ENCODE data around the gene TAS1R2.
"Not testable (repeated sequence)": the region's sequence is repeated elsewhere in the genome, so short reads cannot be mapped to it uniquely, and the experiment has no call there.

Gene TAS1R2

GRCh38 chr1:18872071-18872611 lies 12.7 kb upstream of the TAS1R2 start:
- Histone ChIP-seq H3K9ac (ENCODE audit: insufficient read length, low read depth) (no peak overlapping the region), H3K4me3 (ENCODE audit: insufficient read length, low read depth) (no peak overlapping the region), H3K9me3 (ENCODE audit: insufficient read depth, low read length) (no peaks in the 10 kb centered on the region), H3K27me3 (ENCODE audit: insufficient read depth, insufficient read length) (no peaks in the 10 kb centered on the region), H3K4me1 (ENCODE audit: insufficient read depth, insufficient read length) (no peaks in the 10 kb centered on the region), H3K36me3 (ENCODE audit: insufficient read depth, insufficient read length, low read length) (peaks cover 38% of the 10 kb centered on the region)
- no peak for DNase-seq (ENCODE audit: low read depth, low spot score)
- no peak for TF ChIP-seq ZNF274 (IDR thresholded peaks at IDR 0.05; ENCODE audit: low read depth, low read length)
- TF ChIP-seq SUZ12 (IDR thresholded peaks at IDR 0.05; ENCODE audit: extremely low read depth, insufficient read depth, insufficient read length) = no peak

- no peak overlapping the region for H3K4me3 ChIP-seq (ENCODE audit: insufficient read length, low read depth)
- H3K4me1 ChIP-seq (ENCODE audit: insufficient read depth, insufficient read length) = no peaks in the 10 kb centered on the region
- TF ChIP-seq ZNF274 (IDR thresholded peaks at IDR 0.05; ENCODE audit: low read depth, low read length) (no peak), YY1 (IDR thresholded peaks at IDR 0.05; ENCODE audit: insufficient read depth, insufficient read length) (no peak), SUZ12 (IDR thresholded peaks at IDR 0.05; ENCODE audit: extremely low read depth, insufficient read depth, insufficient read length) (no peak)
- H3K9ac ChIP-seq (ENCODE audit: insufficient read length, low read depth) = no peak overlapping the region
- peaks cover 33% of the 10 kb centered on the region for H3K36me3 ChIP-seq (ENCODE audit: insufficient read depth, insufficient read length, low read length)
- no peaks in the 10 kb centered on the region for H3K27me3 ChIP-seq (ENCODE audit: insufficient read depth, insufficient read length)
- H3K9me3 ChIP-seq (ENCODE audit: insufficient read depth, low read length) = no peaks in the 10 kb centered on the region
- DNase-seq (ENCODE audit: low read depth, low spot score) = no peak
These were observed 12.1 kb upstream of the TAS1R2 start for GRCh38 chr1:18871401-18872070.

- no peaks in the 10 kb centered on the region for H3K4me1 ChIP-seq (ENCODE audit: insufficient read depth, insufficient read length)
- no peak for TF ChIP-seq SUZ12 (IDR thresholded peaks at IDR 0.05; ENCODE audit: extremely low read depth, insufficient read depth, insufficient read length)
- DNase-seq (ENCODE audit: low read depth, low spot score) = no peak
- H3K4me3 ChIP-seq (ENCODE audit: insufficient read length, low read depth) = no peak overlapping the region
- H3K27me3 ChIP-seq (ENCODE audit: insufficient read depth, insufficient read length) = no peaks in the 10 kb centered on the region
- H3K9me3 ChIP-seq (ENCODE audit: insufficient read depth, low read length) = no peaks in the 10 kb centered on the region
- H3K9ac ChIP-seq (ENCODE audit: insufficient read length, low read depth) = no peak overlapping the region
- peaks cover 28% of the 10 kb centered on the region for H3K36me3 ChIP-seq (ENCODE audit: insufficient read depth, insufficient read length, low read length)
These were observed 11.5 kb upstream of the TAS1R2 start for GRCh38 chr1:18870957-18871356.

- H3K9me3 ChIP-seq (ENCODE audit: insufficient read depth, low read length); H3K4me3 ChIP-seq (ENCODE audit: insufficient read length, low read depth); H3K27me3 ChIP-seq (ENCODE audit: insufficient read depth, insufficient read length); H3K4me1 ChIP-seq (ENCODE audit: insufficient read depth, insufficient read length); DNase-seq (ENCODE audit: low read depth, low spot score); H3K9ac ChIP-seq (ENCODE audit: insufficient read length, low read depth): not testable (repeated sequence)
- peaks cover 26% of the 10 kb centered on the region for H3K36me3 ChIP-seq (ENCODE audit: insufficient read depth, insufficient read length, low read length)
These were observed 11.1 kb upstream of the TAS1R2 start for GRCh38 chr1:18870595-18870865.

- no peak overlapping the region for H3K9ac ChIP-seq (ENCODE audit: insufficient read length, low read depth)
- TF ChIP-seq SUZ12 (IDR thresholded peaks at IDR 0.05; ENCODE audit: extremely low read depth, insufficient read depth, insufficient read length) = no peak
- TF ChIP-seq YY1 (IDR thresholded peaks at IDR 0.05; ENCODE audit: insufficient read depth, insufficient read length) = no peak
- no peak for TF ChIP-seq ZNF274 (IDR thresholded peaks at IDR 0.05; ENCODE audit: low read depth, low read length)
- H3K4me1 ChIP-seq (ENCODE audit: insufficient read depth, insufficient read length) = no peaks in the 10 kb centered on the region
- no peak overlapping the region for H3K4me3 ChIP-seq (ENCODE audit: insufficient read length, low read depth)
- DNase-seq (ENCODE audit: low read depth, low spot score) = no peak
- H3K27me3 ChIP-seq (ENCODE audit: insufficient read depth, insufficient read length) = peaks cover 5% of the 10 kb centered on the region
- H3K36me3 ChIP-seq (ENCODE audit: insufficient read depth, insufficient read length, low read length) = peaks cover 26% of the 10 kb centered on the region
- H3K9me3 ChIP-seq (ENCODE audit: insufficient read depth, low read length) = no peaks in the 10 kb centered on the region
These were observed 10.6 kb upstream of the TAS1R2 start for GRCh38 chr1:18869847-18870594.

- H3K27me3 ChIP-seq (ENCODE audit: insufficient read depth, insufficient read length) = peaks cover 7% of the 10 kb centered on the region
- H3K4me3 ChIP-seq (ENCODE audit: insufficient read length, low read depth) = no peak overlapping the region
- no peaks in the 10 kb centered on the region for H3K9me3 ChIP-seq (ENCODE audit: insufficient read depth, low read length)
- TF ChIP-seq YY1 (IDR thresholded peaks at IDR 0.05; ENCODE audit: insufficient read depth, insufficient read length) = no peak
- TF ChIP-seq SUZ12 (IDR thresholded peaks at IDR 0.05; ENCODE audit: extremely low read depth, insufficient read depth, insufficient read length) = no peak
- TF ChIP-seq ZNF274 (IDR thresholded peaks at IDR 0.05; ENCODE audit: low read depth, low read length) = no peak
- H3K4me1 ChIP-seq (ENCODE audit: insufficient read depth, insufficient read length) = no peaks in the 10 kb centered on the region
- no peak for DNase-seq (ENCODE audit: low read depth, low spot score)
- H3K9ac ChIP-seq (ENCODE audit: insufficient read length, low read depth) = no peak overlapping the region
- H3K36me3 ChIP-seq (ENCODE audit: insufficient read depth, insufficient read length, low read length) = peaks cover 21% of the 10 kb centered on the region
These were observed 9.5 kb upstream of the TAS1R2 start for GRCh38 chr1:18868801-18869424.

- Histone ChIP-seq H3K9me3 (ENCODE audit: insufficient read depth, low read length) (no peaks in the 10 kb centered on the region), H3K4me3 (ENCODE audit: insufficient read length, low read depth) (no peak overlapping the region), H3K27me3 (ENCODE audit: insufficient read depth, insufficient read length) (peaks cover 7% of the 10 kb centered on the region), H3K36me3 (ENCODE audit: insufficient read depth, insufficient read length, low read length) (peaks cover 16% of the 10 kb centered on the region), H3K4me1 (ENCODE audit: insufficient read depth, insufficient read length) (no peaks in the 10 kb centered on the region), H3K9ac (ENCODE audit: insufficient read length, low read depth) (no peak overlapping the region)
- TF ChIP-seq ZNF274 (IDR thresholded peaks at IDR 0.05; ENCODE audit: low read depth, low read length) (no peak), YY1 (IDR thresholded peaks at IDR 0.05; ENCODE audit: insufficient read depth, insufficient read length) (no peak), SUZ12 (IDR thresholded peaks at IDR 0.05; ENCODE audit: extremely low read depth, insufficient read depth, insufficient read length) (no peak)
- DNase-seq (ENCODE audit: low read depth, low spot score) = no peak
These were observed 8.9 kb upstream of the TAS1R2 start for GRCh38 chr1:18868354-18868753.
